Stimulated activated naive CD8-positive, alpha-beta T cell treated with anti-CD3 and anti-CD28 coated beads, Interleukin-15, amount 100 ng/mL, for 72 hours (primary cell): Measurements from ENCODE around the gene NRROS.
"Not testable (repeated sequence)": the region's sequence is repeated elsewhere in the genome, so short reads cannot be mapped to it uniquely, and the experiment has no call there.

Experiments
- ATAC-seq: fragments of 150-1000 bp; cut with Tn5 transposase; 2 replicates; pipeline ENCODE4 v1.10.0; 2021; ENCODE audit warnings: mild to moderate bottlenecking, moderate library complexity
- DNase-seq, 2 donors: peaks; one replicate each; pipeline ENCODE4 v3.0.0; 2021 to 2022
- H3K27ac Mint-ChIP-seq, 2 donors: one replicate each; pipeline ENCODE4 v1.8.0; 2022; ENCODE audit warnings: mild to moderate bottlenecking in 2 of 2, mixed read lengths in 2 of 2, moderate library complexity in 2 of 2
- H3K27me3 Mint-ChIP-seq: one replicate; pipeline ENCODE4 v1.8.0; 2022; ENCODE audit warnings: mixed read lengths
- H3K4me1 Mint-ChIP-seq: one replicate; pipeline ENCODE4 v1.8.0; 2022; ENCODE audit warnings: mild to moderate bottlenecking, mixed read lengths
- H3K4me3 Mint-ChIP-seq, 2 donors: one replicate each; pipeline ENCODE4 v1.8.0; 2022; ENCODE audit warnings: mild to moderate bottlenecking in 2 of 2, mixed read lengths in 2 of 2, moderate library complexity in 1 of 2
- H3K9me3 Mint-ChIP-seq, 2 donors: one replicate each; pipeline ENCODE4 v1.8.0; 2022; ENCODE audit warnings: mixed read lengths in 2 of 2

NRROS gene

DNA sequence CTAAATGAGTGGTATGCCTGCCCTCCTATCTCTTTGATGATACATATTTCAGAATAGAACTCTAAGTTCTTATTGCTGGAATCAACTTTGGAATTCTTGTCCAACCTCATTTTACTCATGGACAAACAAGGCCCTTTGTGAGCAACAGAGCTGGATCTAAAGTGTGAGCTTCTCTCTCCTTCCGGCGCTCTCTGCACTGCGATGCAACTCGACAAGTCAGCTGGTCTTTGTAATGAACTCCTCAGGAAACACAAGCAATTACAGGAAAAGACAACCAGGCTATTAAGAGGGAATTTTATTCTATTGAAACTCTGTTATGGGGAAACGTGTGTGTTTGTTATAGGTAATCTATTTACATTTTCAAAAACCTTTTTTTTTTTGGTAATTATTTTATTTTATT is 20.3 kb upstream of the NRROS start:
- Mint-ChIP-seq H3K9me3 (no peaks in the 10 kb centered on the region), H3K27ac (no peak overlapping the region), H3K4me1 (peaks cover 22% of the 10 kb centered on the region), H3K27me3 (no peaks in the 10 kb centered on the region), H3K4me3 (no peak overlapping the region)
- ATAC-seq = no peak
- no peak for DNase-seq

DNA sequence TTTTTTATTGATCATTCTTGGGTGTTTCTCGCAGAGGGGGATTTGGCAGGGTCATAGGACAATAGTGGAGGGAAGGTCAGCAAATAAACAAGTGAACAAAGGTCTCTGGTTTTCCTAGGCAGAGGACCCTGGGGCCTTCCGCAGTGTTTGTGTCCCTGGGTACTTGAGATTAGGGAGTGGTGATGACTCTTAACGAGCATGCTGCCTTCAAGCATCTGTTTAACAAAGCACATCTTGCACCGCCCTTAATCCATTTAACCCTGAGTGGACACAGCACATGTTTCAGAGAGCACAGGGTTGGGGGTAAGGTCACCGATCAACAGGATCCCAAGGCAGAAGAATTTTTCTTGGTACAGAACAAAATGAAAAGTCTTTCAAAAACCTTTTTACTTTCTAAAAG is 19.9 kb upstream of the NRROS start:
- H3K4me1 Mint-ChIP-seq = peaks cover 26% of the 10 kb centered on the region
- H3K9me3 Mint-ChIP-seq, H3K4me3 Mint-ChIP-seq, DNase-seq, H3K27ac Mint-ChIP-seq, H3K27me3 Mint-ChIP-seq, ATAC-seq: not testable (repeated sequence)

DNA sequence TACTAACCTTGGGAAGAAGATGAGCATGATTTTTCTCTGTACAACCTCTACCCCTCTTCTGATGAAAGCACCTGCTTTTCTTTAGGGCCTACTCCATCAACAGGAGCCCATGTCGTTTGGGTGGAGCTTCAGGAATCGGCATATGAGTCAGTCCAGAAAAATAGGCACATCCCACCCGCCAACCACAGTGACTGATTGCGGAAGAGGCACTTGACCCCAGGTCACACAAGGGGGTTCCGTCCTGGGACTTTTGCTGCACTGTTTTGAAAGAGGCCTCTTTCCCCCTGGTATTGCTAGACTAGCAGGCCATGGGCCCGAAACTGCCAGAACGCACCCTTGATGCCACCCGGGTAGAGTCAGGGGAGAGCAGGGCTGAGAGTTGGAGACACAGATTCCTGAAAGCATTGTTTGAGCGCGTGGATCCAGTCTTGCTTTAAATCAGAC is 19.3 kb upstream of the NRROS start:
- Mint-ChIP-seq H3K9me3 (no peaks in the 10 kb centered on the region), H3K27me3 (no peaks in the 10 kb centered on the region), H3K4me3 (no peak overlapping the region), H3K27ac (peak overlapping the region in 1 of 2 donors; percentile 52), H3K4me1 (peaks cover 32% of the 10 kb centered on the region)
- ATAC-seq = peak; percentile 41
- peak in 1 of 2 donors; percentile 43 for DNase-seq

DNA sequence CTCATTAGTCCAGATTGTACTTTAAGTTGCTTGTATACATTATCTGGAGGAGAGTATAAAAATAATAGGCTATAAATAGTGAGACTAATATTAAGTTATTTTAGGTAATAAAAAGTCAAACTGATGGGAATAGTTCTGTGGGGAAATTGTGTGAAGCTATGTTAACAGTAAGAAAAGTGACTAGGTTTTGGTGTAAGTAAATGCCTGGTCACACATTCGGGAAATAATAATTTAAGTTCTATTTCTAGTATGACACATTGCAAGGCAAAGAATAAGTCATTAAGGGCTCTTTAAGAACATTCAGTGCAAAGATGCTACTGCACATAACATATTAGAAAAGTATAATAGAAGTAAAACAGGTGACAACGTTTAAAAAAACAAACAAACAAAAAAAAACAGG is 18.8 kb upstream of the NRROS start:
- no peak overlapping the region for H3K4me3 Mint-ChIP-seq
- no peak for ATAC-seq
- no peaks in the 10 kb centered on the region for H3K9me3 Mint-ChIP-seq
- peak overlapping the region in 1 of 2 donors; percentile 52 for H3K27ac Mint-ChIP-seq
- H3K4me1 Mint-ChIP-seq = peaks cover 37% of the 10 kb centered on the region
- no peaks in the 10 kb centered on the region for H3K27me3 Mint-ChIP-seq
- DNase-seq = no peak

DNA sequence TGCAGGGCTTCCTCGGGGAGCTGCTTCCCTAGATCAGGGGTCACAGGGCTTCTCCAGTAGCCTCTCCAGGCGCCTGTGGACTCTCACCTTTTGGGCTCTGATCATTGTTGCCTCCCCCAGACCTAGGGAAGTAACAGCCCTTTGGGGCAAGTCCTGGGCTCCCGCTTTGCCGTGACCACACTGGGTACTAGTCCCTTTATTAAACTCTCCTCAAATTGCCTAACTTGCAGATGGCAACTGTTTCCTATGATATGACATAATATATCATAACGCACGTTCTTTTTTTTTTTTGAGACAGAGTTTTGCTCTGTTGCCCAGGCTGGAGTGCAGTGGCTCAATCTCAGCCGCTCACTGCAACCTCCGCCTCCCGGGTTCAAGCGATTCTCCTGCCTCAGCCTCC is 17.9 kb upstream of the NRROS start:
- H3K4me3 Mint-ChIP-seq = no peak overlapping the region
- no peak for DNase-seq
- no peak overlapping the region for H3K27ac Mint-ChIP-seq
- no peaks in the 10 kb centered on the region for H3K9me3 Mint-ChIP-seq
- H3K27me3 Mint-ChIP-seq = no peaks in the 10 kb centered on the region
- H3K4me1 Mint-ChIP-seq = peaks cover 41% of the 10 kb centered on the region
- no peak for ATAC-seq

DNA sequence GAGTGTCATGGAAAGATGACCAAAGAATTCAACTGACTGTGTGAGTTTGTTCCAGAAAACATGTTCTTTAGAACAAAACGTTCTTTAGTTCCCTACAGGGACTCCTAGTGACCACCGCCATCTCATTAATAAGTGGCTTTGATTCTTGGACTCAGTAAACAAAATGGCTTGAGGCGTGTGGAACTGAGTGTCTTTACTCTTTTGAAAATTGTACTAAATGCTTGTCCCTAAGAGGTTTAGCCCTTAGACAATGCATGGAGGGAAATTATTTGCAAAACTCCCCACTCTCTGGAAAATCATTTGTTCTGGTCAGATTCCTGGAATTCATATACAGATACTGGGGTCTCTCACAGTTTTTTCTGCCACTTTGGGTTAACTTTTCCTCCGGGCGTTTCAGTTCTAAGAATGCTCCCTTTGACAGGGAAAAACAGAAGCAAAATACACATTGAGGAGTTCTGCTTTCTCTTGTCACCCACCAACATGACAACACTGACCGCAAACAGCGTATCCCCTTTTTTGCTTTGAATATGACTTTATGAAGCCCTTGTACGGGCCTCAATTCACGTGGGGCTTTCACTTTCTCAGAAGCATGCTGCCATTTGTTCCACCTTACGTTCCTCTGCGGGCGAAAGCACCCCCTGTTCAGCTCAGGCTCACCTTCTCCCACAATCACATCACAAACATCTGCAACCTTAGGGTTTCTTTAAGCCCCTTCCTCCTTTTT is 15.3 kb upstream of the NRROS start:
- Mint-ChIP-seq H3K4me3 (peak overlapping the region; percentile 80 to 82), H3K27ac (peak overlapping the region; percentile 62 to 78), H3K4me1 (peaks cover 55% of the 10 kb centered on the region), H3K27me3 (no peaks in the 10 kb centered on the region), H3K9me3 (no peaks in the 10 kb centered on the region)
- ATAC-seq (peak; percentile 92), DNase-seq (peak; percentile 45 to 70)

DNA sequence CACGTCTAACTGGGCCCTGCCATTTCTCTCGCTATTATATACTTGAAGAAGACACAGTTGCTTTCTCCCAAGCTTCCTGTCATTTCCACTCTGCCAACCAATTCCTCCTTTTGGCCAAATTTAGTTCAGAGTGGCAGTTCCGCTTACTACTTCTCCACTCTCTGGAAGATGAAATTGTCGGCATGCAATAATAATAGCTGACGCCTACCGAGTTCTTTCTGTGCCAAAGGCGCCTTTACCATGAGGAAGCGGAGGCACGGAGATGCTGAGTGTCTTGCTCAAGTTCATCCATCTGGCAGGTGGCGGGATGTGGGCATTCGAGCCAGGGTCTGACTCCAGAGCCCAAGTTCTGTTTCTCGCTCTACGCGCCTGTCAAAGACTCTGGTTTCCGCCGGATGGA is 14.6 kb upstream of the NRROS start:
- Mint-ChIP-seq H3K27ac (peak overlapping the region; percentile 62 to 89), H3K27me3 (no peaks in the 10 kb centered on the region), H3K4me3 (peak overlapping the region; percentile 80 to 82), H3K9me3 (no peaks in the 10 kb centered on the region), H3K4me1 (peaks cover 57% of the 10 kb centered on the region)
- DNase-seq = no peak
- no peak for ATAC-seq

DNA sequence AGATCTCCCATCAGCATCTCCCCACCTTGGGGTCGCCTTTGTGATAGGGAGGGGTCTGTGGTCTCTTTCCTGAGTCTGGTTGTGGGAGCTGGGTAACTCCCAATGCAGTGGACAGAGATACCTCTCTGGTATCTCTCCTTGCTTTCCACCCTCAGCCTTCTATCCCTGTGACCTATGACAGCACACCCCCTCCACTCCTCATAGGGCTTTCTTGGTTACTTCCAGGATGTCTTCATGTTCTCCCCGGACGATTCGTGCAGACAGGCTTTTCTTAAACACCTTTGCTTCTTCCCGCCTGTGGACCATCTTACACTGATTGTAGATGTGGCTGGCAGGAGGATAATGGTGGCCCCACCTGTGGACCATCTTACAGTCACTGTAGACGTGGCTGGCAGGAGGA is 14.2 kb upstream of the NRROS start:
- H3K9me3 Mint-ChIP-seq = no peaks in the 10 kb centered on the region
- peaks cover 57% of the 10 kb centered on the region for H3K4me1 Mint-ChIP-seq
- H3K4me3 Mint-ChIP-seq = peak overlapping the region; percentile 80 to 82
- no peak for ATAC-seq
- no peak for DNase-seq
- H3K27me3 Mint-ChIP-seq = no peaks in the 10 kb centered on the region
- H3K27ac Mint-ChIP-seq = peak overlapping the region; percentile 64 to 89

DNA sequence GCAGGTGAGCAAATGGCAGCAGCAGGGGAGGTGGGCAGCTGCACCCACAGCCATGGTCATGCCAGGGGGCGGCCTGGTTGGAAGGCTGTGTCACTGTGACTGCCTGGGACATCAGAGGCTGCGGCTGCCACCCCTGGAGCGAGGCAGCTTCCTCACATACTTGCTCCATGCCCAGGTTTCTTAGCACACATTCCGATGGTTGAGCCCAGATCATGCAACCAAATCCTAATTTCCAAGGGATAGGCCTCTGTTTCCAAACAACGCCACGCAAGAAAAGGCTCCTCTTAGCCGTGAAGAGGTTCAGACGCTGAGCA is 11.6 kb upstream of the NRROS start:
- Mint-ChIP-seq H3K4me3 (no peak overlapping the region), H3K27me3 (no peaks in the 10 kb centered on the region), H3K27ac (no peak overlapping the region), H3K4me1 (peaks cover 74% of the 10 kb centered on the region), H3K9me3 (no peaks in the 10 kb centered on the region)
- no peak for DNase-seq
- no peak for ATAC-seq

DNA sequence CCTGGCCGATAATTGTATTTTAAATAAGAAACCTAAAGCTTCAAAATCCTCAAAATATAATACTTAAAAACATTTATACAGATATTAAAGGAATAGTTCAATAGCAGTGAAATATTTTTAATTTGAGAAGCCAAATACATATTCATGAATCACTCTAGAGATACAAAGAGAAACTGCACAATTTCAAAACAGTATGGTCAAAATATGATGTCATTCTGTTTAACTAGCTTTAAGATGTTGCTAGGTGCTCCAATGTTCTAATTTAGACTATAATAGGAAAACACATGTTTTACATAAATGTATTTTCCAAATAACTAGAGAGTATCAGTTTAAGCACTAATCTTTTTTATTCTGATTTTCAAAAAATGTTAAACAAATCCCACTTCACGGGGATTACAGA is 10.3 kb upstream of the NRROS start:
- Mint-ChIP-seq H3K27me3 (no peaks in the 10 kb centered on the region), H3K4me3 (peak overlapping the region in 1 of 2 donors; percentile 51), H3K9me3 (no peaks in the 10 kb centered on the region), H3K27ac (no peak overlapping the region), H3K4me1 (peaks cover 83% of the 10 kb centered on the region)
- DNase-seq (no peak), ATAC-seq (no peak)

DNA sequence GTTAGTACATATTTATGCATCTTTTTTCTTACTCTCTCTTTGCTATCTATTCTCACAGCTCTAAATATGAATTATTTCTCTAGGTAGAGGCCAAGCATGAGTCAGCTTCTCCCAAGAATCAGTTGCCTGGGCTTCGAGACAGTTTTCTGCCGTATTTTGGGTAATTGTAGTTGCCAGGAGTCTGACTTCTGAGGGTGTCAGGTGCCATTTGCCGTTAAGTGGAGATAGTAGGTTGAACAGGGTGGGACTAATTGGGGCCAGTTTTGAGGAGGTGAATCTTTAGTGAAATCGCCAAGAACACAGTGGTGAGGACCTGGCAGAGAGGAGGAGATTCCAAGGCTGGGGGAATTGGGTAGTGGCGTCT is 7.8 kb upstream of the NRROS start:
- ATAC-seq (peak; percentile 3), DNase-seq (no peak)
- Mint-ChIP-seq H3K9me3 (no peaks in the 10 kb centered on the region), H3K27ac (peak overlapping the region; percentile 94 to 96), H3K4me3 (peak overlapping the region; percentile 82 to 85), H3K4me1 (peaks cover 81% of the 10 kb centered on the region), H3K27me3 (no peaks in the 10 kb centered on the region)

DNA sequence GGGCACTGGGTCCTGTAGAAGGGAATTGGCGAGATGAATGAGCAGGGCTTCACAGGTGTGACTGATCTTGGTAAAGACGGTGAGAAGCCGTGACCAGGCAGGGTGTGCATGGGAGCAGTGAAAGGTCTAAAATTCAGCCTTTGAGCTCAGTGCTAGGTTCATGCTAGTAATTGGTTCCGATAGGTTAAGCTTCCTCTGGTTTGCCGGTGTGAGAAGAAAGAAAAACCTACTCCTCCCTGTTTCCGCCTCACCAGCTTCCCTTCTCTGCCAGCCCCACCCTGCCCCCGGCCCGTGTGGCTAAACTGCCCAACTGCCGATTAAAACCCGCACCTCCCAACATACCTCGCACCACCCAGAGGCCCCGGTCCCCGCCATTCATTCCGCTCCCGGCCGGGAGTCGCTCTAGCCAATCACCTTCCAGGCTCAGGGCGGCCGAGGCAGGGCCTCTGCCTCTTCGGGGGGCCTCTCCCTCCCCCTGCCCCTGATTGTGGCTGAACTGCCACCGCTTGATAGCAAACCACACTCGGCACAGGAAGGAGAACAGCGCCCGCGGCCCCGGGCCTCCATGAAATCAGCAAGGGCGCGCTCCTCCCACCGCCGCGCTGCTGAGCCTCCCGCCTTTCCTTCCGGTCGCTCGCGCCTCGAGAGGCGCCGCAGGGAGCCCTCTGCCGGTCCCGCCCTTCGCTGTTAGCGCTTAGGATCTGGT is 7.3 kb upstream of the NRROS start:
- Mint-ChIP-seq H3K4me3 (peak overlapping the region; percentile 82 to 85), H3K4me1 (peaks cover 77% of the 10 kb centered on the region), H3K27me3 (no peaks in the 10 kb centered on the region), H3K9me3 (no peaks in the 10 kb centered on the region), H3K27ac (peak overlapping the region; percentile 94 to 96)
- peak; percentile 90 to 96 for DNase-seq
- peak; percentile 91 for ATAC-seq

DNA sequence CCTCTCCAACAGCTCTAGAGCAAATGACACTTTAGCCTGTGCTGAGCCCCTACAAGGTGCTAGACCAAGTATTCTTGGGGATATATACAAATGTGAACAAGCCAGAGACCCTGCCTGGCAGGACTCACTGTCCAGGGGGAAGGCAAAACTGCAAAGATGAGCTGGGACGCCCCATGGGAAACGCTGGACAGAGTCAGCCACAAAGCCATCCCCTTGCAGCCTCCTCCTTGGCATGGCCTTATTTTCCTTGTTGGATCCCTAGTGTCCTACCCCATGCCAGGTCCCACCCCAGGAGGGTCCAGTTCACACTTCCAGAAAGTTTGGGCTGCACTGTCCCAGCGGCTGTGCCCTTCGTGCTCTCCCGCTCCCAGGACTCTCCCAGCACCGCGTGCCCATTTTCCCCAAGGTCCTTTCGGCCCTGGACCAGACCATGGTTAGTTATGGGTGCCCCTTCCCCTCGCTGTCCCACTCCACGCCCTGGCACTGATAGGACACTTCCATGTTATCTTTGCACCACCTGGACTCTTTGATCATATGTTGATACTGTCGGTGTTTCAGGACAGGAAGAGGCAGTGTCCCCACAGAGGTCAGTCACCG is 5.8 kb upstream of the NRROS start:
- no peak overlapping the region for H3K27ac Mint-ChIP-seq
- H3K27me3 Mint-ChIP-seq = no peaks in the 10 kb centered on the region
- ATAC-seq = no peak

DNA sequence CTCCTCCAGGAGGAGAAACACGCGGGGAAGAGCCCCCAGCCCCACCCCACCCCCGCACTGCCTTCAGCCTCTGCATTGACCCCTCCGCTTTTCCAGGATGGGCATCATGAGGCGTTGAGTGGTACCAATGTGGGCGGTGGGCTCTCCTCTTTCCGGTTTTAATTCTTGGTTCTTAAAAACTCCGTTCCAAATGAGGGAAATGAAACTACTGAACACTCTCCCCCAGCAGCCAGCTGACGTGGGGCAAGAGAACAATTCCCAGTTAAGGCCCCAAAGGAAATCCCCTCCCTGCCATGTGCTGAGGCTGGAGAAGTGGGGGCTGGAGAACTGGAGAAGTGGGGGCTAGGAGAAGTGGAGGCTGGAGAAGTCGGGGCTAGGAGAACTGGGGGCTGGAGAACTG is 5.3 kb upstream of the NRROS start:
- peak overlapping the region in 1 of 2 donors; percentile 85 for H3K4me3 Mint-ChIP-seq
- peaks cover 68% of the 10 kb centered on the region for H3K4me1 Mint-ChIP-seq
- no peak for DNase-seq
- no peaks in the 10 kb centered on the region for H3K9me3 Mint-ChIP-seq
- no peaks in the 10 kb centered on the region for H3K27me3 Mint-ChIP-seq
- ATAC-seq = no peak
- H3K27ac Mint-ChIP-seq = no peak overlapping the region

More for the DNA sequence above, 5.8 kb upstream of the NRROS start:
- Mint-ChIP-seq H3K9me3 (no peaks in the 10 kb centered on the region), H3K4me3 (peak overlapping the region; percentile 82 to 85), H3K4me1 (peaks cover 63% of the 10 kb centered on the region)
- DNase-seq = no peak

DNA sequence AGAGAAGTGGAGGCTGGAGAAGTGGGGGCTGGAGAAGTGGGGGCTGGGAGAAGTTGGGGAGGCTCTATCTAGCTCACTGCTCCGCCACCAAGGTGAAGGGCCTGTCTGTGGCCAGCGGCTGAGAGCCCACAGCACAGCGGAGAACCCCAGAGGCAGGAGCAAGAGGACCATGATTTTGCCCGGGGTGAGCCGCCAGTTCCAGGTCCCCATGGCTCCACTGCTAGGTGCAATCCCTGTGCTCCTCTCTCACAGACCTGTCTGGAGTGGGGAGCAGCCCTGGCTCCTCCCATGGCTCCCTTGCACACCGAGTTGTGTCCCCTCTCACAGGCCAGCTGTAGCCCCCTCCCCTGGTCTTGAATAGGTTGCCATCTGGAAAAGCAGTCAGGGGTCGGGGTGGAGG is 4.7 kb upstream of the NRROS start:
- DNase-seq (no peak), ATAC-seq (no peak)
- H3K9me3 Mint-ChIP-seq = no peaks in the 10 kb centered on the region
- peaks cover 69% of the 10 kb centered on the region for H3K4me1 Mint-ChIP-seq
- H3K27me3 Mint-ChIP-seq = no peaks in the 10 kb centered on the region
- no peak overlapping the region for H3K27ac Mint-ChIP-seq
- no peak overlapping the region for H3K4me3 Mint-ChIP-seq
